ENCODE results near the gene CTBP1.

DNA sequence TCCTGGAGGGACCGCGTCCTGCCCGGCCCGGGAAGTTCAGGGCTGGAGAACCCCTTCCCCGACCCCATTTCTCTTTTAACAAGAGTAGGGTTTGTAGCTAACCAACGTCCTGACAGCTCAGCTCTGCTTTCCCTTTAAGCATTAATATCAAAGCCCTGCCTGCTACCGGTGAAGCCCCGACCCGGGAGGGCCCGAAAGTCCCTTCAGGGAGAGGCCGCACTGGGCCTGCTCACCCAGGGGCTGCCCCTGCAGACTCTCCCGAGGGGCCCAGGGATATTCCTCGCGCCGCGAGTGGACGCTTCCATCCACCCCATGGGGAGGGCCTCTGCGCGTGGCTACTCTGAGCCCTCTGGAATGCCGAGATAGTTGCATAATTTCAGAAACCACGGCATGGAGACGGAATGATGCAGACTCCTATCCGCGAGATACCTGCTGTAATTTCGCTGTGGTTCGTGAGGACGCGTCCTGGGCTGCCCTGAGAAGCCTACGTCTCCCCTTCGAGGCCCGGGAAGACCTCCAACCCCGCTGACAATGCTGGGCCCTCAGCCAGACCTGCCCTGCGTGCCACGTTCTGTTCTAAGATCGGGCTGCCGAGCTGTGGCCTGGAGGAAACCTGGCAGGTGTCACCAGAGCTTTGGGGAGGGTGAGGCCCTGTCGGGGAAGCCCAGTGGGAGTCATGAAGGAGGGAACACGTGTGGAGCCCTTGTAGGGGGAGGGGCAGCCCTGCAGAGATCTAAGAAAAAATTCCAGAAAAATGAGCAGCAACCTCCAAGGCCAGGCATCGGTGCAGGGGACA, 999 bp upstream of the CTBP1 start:
- TF ChIP-seq MXI1 (conservative IDR thresholded peaks at IDR 0.05; ENCODE audit: poor library complexity, severe bottlenecking) (no peak), EZH2 (IDR thresholded peaks at IDR 0.05; ENCODE audit: borderline replicate concordance, insufficient read depth, low read length, poor library complexity, severe bottlenecking) (no peak), RAD21 (conservative IDR thresholded peaks at IDR 0.05) (no peak)
- TF ChIP-seq, protein P1, sequence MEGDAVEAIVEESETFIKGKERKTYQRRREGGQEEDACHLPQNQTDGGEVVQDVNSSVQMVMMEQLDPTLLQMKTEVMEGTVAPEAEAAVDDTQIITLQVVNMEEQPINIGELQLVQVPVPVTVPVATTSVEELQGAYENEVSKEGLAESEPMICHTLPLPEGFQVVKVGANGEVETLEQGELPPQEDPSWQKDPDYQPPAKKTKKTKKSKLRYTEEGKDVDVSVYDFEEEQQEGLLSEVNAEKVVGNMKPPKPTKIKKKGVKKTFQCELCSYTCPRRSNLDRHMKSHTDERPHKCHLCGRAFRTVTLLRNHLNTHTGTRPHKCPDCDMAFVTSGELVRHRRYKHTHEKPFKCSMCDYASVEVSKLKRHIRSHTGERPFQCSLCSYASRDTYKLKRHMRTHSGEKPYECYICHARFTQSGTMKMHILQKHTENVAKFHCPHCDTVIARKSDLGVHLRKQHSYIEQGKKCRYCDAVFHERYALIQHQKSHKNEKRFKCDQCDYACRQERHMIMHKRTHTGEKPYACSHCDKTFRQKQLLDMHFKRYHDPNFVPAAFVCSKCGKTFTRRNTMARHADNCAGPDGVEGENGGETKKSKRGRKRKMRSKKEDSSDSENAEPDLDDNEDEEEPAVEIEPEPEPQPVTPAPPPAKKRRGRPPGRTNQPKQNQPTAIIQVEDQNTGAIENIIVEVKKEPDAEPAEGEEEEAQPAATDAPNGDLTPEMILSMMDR (IDR thresholded peaks at IDR 0.05; ENCODE audit: poor library complexity, severe bottlenecking): no peak
